Embryonic facial prominence (tissue), 1 donor: ENCODE data around the gene PLEKHA6.

Experiments used
- DNase-seq: peaks from one replicate; pipeline ENCODE4 v3.0.0-alpha.2; 2016; ENCODE audit errors: extremely low spot score

Gene PLEKHA6

DNA sequence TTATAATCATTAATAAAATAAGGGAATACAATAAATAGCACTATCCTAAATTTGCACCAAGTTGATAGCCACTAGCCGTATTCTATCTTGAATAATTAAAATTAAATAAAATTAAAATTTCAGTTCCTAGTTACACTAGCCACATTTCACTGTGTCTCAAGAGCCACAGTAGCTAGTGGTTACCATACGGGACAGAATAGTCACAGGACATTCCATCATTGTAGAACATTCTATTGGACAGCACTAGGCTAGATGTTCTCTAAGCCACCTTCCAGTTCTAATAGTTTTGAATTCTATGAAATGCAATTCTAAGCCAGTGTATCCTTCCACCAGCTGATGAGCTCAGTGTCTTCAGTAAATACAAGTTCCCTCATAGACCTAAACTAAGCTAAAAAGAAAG, 74.8 kb downstream of the PLEKHA6 start:
- DNase-seq: no peak

DNA sequence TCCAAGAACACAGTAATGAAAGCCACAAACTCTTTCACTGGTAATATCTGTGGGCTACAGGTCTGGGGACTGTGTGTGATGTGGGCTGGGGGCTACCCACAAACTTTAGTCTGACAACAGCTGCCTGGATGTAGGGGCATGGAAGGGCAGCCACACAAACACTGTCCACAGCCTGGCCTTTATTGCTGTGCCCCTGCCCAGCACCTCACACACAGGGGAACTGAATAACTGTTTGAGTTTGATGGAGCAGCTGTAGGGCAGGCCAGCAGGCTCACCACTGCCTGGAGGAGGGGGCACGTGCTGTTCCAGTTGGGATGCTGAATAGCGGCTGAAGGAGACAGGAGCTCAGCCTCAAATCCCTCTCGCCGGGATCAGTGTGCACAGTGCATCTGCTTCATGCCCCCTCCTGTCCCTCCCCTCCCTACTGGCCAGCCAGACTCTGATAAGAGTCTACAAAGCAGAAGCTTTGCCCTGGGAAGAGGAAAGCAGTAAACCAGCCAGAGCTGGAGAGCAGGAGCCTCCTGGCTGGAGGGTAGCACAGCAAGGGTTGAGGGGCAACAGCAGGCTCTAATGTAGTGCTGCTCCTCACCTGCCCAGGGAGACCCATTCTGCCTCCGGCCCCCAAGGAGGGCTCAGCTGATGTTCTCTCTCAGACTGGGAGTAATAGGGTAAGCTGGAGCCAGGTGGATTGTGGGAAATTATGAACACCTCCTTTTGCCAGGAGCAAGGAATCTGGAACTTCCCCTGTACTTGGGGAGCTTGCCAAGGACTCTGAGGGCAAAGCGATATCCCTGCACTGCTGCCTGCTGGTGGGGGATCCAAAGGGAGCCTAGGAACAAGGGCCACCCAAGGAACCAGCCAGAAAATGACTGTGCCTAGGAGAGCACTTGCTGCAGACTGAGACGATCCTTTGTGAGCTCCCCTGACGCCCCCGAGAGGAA, 75.7 kb downstream of the PLEKHA6 start:
- DNase-seq: no peak

GRCh38 chr1:204282761-204283221, 76.9 kb downstream of the PLEKHA6 start:
- DNase-seq: no peak

DNA sequence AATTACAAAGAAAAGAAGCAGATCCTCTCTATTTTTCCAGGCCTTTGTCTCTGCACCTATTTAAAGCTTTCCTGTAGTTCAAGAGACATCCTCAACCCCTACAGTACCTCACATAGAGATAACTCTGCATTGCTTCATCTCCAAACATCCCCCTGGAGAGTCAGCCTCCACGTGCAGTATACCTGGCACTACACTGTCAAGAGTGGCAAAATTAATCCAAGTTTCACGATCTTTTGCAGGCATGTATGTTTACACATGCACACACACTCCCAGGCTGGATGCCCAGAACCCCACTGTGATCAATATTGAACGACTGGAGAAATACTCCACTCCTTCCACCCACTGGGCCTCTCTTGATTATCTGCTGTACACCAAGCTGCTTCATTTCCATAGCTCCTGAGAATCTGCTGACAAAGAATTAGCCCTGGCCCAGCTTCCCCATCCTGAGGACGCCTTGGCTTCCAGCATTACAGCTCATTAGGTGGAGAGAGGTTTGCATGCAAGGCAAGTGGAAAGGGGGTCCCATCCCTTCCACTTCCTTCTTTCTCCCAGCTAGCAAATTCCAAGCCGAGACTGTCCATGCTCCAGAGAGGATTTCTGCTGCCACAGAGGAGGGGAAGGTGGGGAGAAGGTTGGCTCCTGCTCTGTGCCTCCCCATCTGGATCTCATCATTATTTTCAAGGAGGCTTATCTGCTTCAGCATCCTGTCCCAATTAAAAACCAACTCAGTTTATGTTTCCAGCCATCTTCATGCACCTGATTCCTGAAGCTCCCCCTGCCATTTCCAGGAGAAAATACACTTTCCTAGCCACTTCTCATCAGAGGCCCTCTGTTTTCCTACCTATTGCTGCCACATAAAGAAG, 79.4 kb downstream of the PLEKHA6 start:
- no peak for DNase-seq

DNA sequence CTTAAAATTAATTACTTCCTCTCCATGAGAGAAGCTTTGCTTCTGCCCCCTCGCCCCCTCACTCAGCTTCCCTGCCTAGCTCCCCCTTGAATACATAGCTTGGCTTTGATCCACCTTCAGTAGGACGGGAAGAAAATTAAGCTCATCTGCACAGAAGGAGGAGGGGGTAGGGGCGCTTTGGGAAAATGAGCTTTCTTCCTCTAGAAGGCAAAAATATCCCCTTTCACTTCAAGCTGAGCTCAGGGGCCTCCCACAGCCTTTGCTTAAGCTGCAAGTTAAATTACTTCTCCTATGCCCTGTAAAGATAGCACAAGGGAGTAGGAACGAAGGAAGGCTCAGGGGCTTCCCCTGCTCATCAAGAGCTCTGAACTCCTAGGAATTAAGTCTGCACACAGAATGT, 80.8 kb downstream of the PLEKHA6 start:
- no peak for DNase-seq

- DNase-seq: peak; percentile 72
These were observed 81.5 kb downstream of the PLEKHA6 start for GRCh38 chr1:204278251-204278650.

DNA sequence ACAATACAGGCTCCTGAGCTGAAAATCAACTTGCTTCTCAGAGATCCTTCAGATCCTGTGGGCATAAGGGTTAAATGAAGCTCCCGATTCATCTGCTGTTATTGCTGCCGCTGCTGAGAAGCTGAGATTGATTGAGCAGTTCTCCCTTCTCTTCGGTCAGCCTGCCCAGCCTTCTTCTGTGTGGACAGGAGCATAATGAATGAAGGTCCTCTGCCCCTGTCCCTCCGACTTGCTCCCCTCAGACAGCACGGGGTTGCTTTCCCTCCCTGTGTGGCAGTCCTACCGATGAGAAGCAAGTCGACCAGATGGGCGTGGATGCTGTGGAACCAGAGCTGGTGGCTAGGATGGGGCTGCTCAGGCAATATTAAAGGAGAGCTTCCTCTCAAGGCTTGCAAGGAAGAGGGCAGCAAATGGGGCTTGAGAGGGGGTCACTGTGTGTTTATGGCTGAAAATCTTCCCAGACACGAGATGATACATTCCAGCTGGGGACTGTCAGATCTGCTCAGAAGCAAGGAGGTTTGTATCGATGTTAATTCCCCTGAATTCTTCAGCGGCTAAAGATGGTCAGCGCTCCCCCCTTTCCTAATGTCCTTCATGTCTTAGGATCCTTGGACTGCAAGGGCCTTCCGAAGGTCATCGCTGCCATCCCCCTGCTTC, 82.0 kb downstream of the PLEKHA6 start:
- DNase-seq: no peak

DNA sequence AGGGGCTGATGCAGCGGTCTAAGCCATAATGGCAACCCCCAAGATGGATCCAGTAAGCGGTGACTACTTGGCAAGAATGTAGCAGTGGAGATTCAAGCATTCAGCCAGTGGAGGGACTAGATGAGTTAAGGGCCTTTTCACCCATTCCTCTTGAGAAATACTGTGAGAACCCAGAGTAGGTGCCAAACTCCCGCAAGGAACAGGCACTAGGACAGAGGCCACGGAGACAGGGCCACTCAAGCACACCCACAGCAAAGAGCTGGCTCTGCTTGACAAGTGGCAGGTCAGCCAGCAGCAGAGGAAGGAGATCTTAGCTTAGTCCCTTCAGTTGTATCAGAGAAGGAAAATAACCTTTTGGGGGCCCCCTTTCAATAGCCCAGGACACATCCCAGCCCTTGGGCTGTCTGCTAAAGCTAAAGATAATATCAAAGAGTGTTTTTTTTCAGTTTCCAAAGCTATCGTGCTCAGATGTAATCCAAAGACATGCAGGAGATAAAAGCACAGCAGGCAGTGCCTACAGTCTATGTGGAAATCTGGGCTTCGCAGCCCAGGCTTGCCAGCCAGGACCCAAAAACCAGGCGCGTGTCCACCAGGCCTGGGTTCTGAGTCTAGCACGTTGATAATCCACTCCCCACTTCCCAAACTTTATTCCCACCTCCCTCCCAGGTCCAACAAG, 83.9 kb downstream of the PLEKHA6 start:
- DNase-seq: no peak

GRCh38 chr1:204274446-204274845, 85.3 kb downstream of the PLEKHA6 start:
- no peak for DNase-seq

- no peak for DNase-seq
These were observed 87.2 kb downstream of the PLEKHA6 start for GRCh38 chr1:204272505-204272904.

DNA sequence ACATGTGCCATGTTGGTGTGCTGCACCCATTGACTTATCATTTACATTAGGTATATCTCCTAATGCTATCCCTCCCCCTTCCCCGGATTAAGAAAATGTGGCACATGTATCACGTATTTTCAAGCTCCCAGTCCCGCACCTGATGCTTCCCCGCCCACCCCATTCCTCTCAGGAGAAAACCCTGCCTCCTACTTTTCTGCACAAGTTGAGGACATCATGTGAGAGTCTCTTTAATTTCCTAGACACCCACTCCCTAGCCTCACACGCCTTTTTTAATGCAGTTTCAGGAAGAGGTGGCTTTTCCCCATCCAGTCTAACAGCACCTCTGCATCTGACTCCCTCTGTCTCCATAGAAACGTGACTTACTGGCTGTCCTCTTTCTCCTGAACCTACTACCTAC, 87.8 kb downstream of the PLEKHA6 start:
- DNase-seq: no peak

GRCh38 chr1:204268101-204268500, 91.6 kb downstream of the PLEKHA6 start:
- DNase-seq: no peak

DNA sequence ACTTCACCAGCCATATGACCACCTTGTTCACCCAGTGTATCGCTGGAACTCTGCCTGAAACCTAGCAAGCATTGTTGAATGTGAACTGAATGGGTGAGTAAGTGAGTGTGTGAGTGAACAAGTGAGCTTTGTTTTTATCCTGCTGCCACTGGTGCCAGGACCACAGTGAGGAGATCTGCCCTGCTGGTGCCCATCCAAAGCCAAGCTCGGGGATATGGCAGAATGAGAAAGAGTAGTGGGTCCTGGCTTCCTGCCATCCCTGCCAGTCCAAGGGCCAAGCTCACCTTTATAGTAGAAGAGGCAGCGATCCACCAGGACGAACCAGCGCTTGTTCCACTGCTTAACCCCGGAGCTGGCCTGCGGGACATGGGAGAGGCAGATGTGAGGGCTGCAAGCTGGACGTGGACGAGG, 92.5 kb downstream of the PLEKHA6 start:
- DNase-seq: no peak

DNA sequence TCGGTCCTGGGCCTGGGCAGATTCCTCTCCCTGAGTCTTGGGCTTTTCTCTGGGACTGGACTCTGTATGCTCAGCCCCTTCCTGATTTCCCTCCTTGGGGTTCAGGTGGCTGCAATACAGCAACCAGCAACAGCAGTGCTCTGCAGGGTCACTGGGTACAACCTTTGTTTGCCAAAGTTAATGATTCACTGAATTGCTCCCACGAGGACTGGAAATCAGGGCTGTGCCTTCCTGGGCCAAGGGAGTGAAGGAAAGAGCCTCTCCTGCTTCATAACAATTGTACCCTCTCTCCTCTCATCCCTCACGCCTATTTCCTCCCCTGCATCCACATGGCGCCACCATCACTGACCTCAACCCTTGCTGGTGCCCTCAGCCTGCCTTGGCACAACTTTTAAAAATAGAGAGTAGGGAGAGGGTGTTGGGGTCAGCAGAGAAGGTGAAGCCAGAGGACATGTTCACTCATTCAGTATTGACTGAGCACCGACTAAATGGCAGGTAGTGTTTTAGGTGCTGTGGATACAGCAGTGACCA, 93.2 kb downstream of the PLEKHA6 start:
- DNase-seq: no peak

- DNase-seq: no peak
These were observed 94.1 kb downstream of the PLEKHA6 start for GRCh38 chr1:204265665-204266064.

GRCh38 chr1:204264805-204265204, 94.9 kb downstream of the PLEKHA6 start:
- DNase-seq: no peak

DNA sequence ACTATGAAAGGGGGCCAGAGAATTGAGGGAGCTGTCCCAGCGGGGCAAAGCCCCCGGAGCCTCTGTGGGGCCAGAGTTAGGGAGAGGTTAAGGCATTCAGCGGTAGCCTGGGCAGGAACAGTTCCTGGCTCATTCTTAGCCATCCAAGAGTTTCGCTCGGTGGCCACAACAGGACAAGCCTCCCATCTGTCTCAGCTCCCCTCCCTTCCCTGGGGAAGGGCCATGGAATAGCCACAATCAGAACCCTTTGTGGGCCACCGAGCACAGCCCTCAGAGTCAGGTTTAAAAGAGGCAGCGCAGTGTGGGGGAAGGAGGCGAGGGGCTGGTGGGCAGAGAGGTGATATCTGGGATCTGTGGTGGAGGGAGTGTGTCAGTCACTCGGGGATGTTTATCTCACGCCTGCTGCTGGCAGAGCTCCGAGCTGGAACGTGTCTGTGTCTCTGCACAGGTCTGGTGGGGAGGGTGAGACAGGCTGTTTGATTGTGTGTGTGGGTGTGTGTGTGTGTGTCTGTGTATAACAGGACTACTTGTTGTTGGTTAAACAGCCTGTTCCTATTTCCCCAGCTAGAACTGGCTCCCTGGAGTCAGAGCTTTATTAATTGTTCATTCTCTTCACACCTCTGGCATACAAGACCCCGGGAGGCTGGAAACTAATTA, 96.3 kb downstream of the PLEKHA6 start:
- DNase-seq: no peak

DNA sequence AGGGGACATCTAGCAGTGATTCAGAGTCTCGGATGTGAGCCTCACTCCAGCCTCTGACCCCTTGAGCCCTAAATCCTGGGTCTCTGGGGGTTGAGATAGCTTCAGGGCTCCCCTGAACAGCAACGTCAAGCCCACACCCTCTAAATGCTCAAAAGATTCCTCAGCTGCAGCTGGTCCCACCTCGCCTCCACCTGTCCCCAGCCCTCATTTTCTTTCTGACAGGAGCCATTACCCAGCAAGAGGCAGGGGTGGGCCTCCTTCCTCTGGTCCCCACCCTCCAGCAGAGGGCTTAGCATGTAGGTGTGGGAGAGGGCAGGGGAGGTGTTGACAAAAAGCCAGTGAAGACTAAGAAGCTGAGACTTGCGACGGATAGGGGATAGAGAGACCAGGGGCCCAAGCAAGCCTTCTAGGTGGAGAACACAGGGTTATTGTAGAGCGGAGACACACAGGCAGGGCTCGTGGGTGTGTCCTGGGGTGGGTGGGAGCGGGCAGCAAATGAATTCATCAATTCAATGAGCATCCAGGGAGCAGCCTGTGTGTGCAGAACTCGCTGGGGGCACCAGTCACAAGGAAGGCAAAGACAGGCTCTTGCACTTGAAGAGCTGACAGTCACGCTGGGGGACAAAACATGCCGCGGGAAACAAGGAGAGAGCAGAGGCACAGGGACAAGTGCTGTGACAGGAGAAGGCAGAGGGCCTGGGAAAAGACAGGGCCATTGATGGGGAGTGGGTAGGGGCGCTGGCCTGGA, 97.0 kb downstream of the PLEKHA6 start:
- no peak for DNase-seq

GRCh38 chr1:204261746-204262505, 97.8 kb downstream of the PLEKHA6 start:
- no peak for DNase-seq
